ENCODE data around the gene ZNF77.

DNA sequence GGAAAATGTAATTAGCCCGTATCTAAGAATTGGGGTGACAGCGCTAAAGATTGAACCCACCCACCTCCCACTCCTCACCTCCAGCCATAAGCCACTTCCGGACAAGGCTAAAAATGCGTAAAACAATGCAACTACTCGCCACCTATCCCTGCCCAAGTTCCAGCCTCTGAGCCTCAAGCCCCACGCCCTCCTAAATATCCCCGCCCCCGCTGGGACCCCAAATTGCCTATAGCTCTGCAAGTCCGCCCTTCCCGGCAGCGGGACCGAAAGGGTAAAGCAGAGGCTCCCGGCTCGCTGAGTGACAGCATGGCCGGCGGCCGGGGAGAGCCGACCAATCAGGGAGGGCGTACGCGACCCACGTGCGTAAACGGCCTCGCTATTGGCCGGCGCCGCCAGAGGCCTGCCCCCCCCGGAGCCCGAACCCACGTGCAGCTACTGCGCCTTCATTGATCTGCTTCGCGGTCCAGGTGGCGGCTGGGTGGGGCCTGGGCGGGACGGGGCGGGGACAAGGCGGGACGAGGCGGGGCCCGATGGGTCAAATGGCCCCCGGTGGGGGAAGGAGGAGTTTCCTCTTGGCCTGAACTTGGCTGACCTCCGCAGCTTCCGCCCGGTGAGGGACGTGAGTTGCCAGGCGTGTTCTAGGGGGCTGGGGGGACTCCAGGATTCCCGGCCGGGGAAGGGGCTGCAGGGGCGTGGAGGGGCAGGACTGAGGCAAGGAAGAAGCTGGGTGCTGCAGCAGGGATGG is 32.4 kb upstream of the ZNF77 start, which contains the start of gene TLE6:
- TF ChIP-seq, protein P1, sequence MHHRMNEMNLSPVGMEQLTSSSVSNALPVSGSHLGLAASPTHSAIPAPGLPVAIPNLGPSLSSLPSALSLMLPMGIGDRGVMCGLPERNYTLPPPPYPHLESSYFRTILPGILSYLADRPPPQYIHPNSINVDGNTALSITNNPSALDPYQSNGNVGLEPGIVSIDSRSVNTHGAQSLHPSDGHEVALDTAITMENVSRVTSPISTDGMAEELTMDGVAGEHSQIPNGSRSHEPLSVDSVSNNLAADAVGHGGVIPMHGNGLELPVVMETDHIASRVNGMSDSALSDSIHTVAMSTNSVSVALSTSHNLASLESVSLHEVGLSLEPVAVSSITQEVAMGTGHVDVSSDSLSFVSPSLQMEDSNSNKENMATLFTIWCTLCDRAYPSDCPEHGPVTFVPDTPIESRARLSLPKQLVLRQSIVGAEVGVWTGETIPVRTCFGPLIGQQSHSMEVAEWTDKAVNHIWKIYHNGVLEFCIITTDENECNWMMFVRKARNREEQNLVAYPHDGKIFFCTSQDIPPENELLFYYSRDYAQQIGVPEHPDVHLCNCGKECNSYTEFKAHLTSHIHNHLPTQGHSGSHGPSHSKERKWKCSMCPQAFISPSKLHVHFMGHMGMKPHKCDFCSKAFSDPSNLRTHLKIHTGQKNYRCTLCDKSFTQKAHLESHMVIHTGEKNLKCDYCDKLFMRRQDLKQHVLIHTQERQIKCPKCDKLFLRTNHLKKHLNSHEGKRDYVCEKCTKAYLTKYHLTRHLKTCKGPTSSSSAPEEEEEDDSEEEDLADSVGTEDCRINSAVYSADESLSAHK (tag by site-specific recombination; IDR thresholded peaks at IDR 0.05): no peak
- TF ChIP-seq, protein P2, sequence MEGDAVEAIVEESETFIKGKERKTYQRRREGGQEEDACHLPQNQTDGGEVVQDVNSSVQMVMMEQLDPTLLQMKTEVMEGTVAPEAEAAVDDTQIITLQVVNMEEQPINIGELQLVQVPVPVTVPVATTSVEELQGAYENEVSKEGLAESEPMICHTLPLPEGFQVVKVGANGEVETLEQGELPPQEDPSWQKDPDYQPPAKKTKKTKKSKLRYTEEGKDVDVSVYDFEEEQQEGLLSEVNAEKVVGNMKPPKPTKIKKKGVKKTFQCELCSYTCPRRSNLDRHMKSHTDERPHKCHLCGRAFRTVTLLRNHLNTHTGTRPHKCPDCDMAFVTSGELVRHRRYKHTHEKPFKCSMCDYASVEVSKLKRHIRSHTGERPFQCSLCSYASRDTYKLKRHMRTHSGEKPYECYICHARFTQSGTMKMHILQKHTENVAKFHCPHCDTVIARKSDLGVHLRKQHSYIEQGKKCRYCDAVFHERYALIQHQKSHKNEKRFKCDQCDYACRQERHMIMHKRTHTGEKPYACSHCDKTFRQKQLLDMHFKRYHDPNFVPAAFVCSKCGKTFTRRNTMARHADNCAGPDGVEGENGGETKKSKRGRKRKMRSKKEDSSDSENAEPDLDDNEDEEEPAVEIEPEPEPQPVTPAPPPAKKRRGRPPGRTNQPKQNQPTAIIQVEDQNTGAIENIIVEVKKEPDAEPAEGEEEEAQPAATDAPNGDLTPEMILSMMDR (tag by site-specific recombination; IDR thresholded peaks at IDR 0.05): peak; percentile 17; the same call in 1 of the 2 replicates

Data from HEK293 (cell line).